Endothelial cell of umbilical vein (primary cell): ENCODE measurements around the gene NLGN1. TPM values are rescaled to one million over a fixed set of nuclear protein-coding genes. Genes with fewer than 3 reads are reported as not detected.

Source experiments
- BruUV-seq: library from RNA; stranded (reverse); fragments of 400-500 nt; replicated peaks from 2 replicates; lab custom pipeline; 2021; lab: Mats Ljungman, UMichigan
- CTCF ChIA-PET: fragments of 300-600, 350-600 bp; sonication (Branson Sonifier 250); formaldehyde crosslinking; loops from one replicate; lab custom pipeline; 2021; ENCODE audit warnings: antibody characterized with exemption, inconsistent platforms; lab: Charles Lee
- POLR2A ChIA-PET: fragments of 300-600, 350-600 bp; sonication (Branson Sonifier 250); formaldehyde crosslinking; loops from one replicate; lab custom pipeline; 2021; ENCODE audit warnings: antibody characterized with exemption, inconsistent platforms; lab: Charles Lee
- DNase-seq: peaks from one replicate; pipeline ENCODE4 v3.0.0-alpha.2; 2011; ENCODE audit warnings: low read depth, low spot score
- FAIRE-seq: peaks from 2 replicates; lab custom pipeline; 2011; peaks lifted over from hg19 to GRCh38; lab: Jason Lieb, UNC
- H2AFZ ChIP-seq: 2 replicates; pipeline ENCODE4 v1.6.0; 2012; ENCODE audit warnings: low read depth, low read length, control low read depth, inconsistent platforms
- H3K27ac ChIP-seq: 2 replicates; pipeline ENCODE4 v1.5.1; 2011; ENCODE audit warnings: low read depth, mild to moderate bottlenecking, control low read depth, low read length, moderate library complexity; ENCODE audit not compliant: insufficient read depth
- H3K27me3 ChIP-seq, 2 experiments: 2 replicates each; pipeline versions ENCODE4 v1.6.0 to v1.6.1; 2011; ENCODE audit warnings: low read length in 2 of 2, mixed read lengths in 1 of 2; ENCODE audit not compliant: control insufficient read depth in 2 of 2, insufficient read depth in 2 of 2
- H3K36me3 ChIP-seq, 2 experiments: 2 replicates in 1 of 2; 3 replicates in 1 of 2; pipeline ENCODE4 v1.5.1; 2011; ENCODE audit warnings: low read length in 2 of 2, mild to moderate bottlenecking in 1 of 2, moderate library complexity in 1 of 2; ENCODE audit not compliant: control insufficient read depth in 2 of 2, insufficient read depth in 2 of 2; ENCODE audit errors: extremely low read depth in 1 of 2
- H3K4me1 ChIP-seq: 3 replicates; pipeline ENCODE4 v1.5.1; 2011; ENCODE audit warnings: mild to moderate bottlenecking, low read length; ENCODE audit not compliant: control insufficient read depth, insufficient read depth; ENCODE audit errors: extremely low read depth
- H3K4me2 ChIP-seq: 2 replicates; pipeline ENCODE4 v1.6.1; 2011; ENCODE audit warnings: low read length, control low read depth, mixed read lengths; ENCODE audit not compliant: insufficient read depth
- H3K4me3 ChIP-seq, 3 experiments: fragments of 200-600 bp in 1 of 3; sonication (generic), shearing (Covaris generic) in 1 of 3; replicated peaks in 1 of 3; 2 replicates each; pipeline ENCODE4 v1.5.1; 2011 to 2016; ENCODE audit warnings: control low read depth in 3 of 3, low read length in 3 of 3, mild to moderate bottlenecking in 2 of 3, inconsistent platforms in 1 of 3, low read depth in 1 of 3, moderate library complexity in 1 of 3; ENCODE audit not compliant: insufficient read depth in 1 of 3
- H3K79me2 ChIP-seq: 2 replicates; pipeline ENCODE4 v1.6.0; 2012; ENCODE audit warnings: low read length, inconsistent platforms; ENCODE audit not compliant: control insufficient read depth, insufficient read depth
- H3K9ac ChIP-seq: replicated peaks from 2 replicates; pipeline ENCODE3; 2011; ENCODE audit warnings: low read length, control low read depth; ENCODE audit not compliant: insufficient read depth; ENCODE audit errors: extremely low read depth
- H3K9me1 ChIP-seq: replicated peaks from 3 replicates; pipeline ENCODE4 v1.6.0; 2011; ENCODE audit warnings: mild to moderate bottlenecking, low read length; ENCODE audit not compliant: control insufficient read depth, insufficient read depth; ENCODE audit errors: extremely low read depth
- H3K9me3 ChIP-seq: replicated peaks from 2 replicates; pipeline ENCODE4 v1.5.1; 2012; ENCODE audit warnings: low read length, inconsistent platforms; ENCODE audit not compliant: control insufficient read depth, insufficient read depth
- H4K20me1 ChIP-seq: replicated peaks from 2 replicates; pipeline ENCODE3; 2011; ENCODE audit warnings: mild to moderate bottlenecking, low read length; ENCODE audit not compliant: control insufficient read depth, insufficient read depth; ENCODE audit errors: extremely low read depth
- EZH2 ChIP-seq: IDR thresholded peaks from 2 replicates; pipeline ENCODE4 v1.6.1; 2012; ENCODE audit warnings: borderline replicate concordance, low read depth, mild to moderate bottlenecking, moderate library complexity, low read length, inconsistent platforms; ENCODE audit not compliant: severe bottlenecking
- FOS ChIP-seq: IDR thresholded peaks from 2 replicates; pipeline ENCODE4 v1.6.1; 2011; ENCODE audit warnings: mild to moderate bottlenecking, low read length, moderate library complexity, borderline replicate concordance; ENCODE audit not compliant: insufficient read depth
- GATA2 ChIP-seq: IDR thresholded peaks from 2 replicates; pipeline ENCODE4 v1.7.0; 2011; ENCODE audit warnings: low read depth, mild to moderate bottlenecking, moderate library complexity, mixed read lengths, low read length; ENCODE audit not compliant: insufficient read length, insufficient read depth
- JUN ChIP-seq: IDR thresholded peaks from 2 replicates; pipeline ENCODE4 v1.6.1; 2011; ENCODE audit warnings: borderline replicate concordance, low read depth; ENCODE audit not compliant: insufficient read length, insufficient read depth
- MYC ChIP-seq: IDR thresholded peaks from one replicate; pipeline ENCODE4 v1.6.1; 2011; ENCODE audit warnings: mild to moderate bottlenecking, low read depth, low read length
- POLR2A ChIP-seq: IDR thresholded peaks from 2 replicates; pipeline ENCODE4 v1.6.1; 2012; ENCODE audit warnings: low read depth, mild to moderate bottlenecking, control low read depth, low read length
- POLR2AphosphoS5 ChIP-seq: IDR thresholded peaks from 2 replicates; pipeline ENCODE4 v1.6.1; 2012; ENCODE audit warnings: low read depth, mild to moderate bottlenecking, control low read depth, low read length, moderate library complexity; ENCODE audit not compliant: insufficient read depth
- dilution Hi-C: fragments of 300-500 bp; cut with MboI; formaldehyde crosslinking; loops from one replicate; pipeline ENCODE4 v1.15.0; 2019; ENCODE audit warnings: low sequenced_read_pairs; ENCODE audit not compliant: extremely low pct_ligation_motif_present
- intact Hi-C: fragments of 100-400 bp; cut with micrococcal nuclease; formaldehyde crosslinking; loops from one replicate; pipeline ENCODE4 v1.10.0; 2022
- polyA plus RNA-seq, 4 experiments: library from polyadenylated mRNA; depleted of rRNA in 3 of 4; stranded (reverse) in 3 of 4; unstranded in 1 of 4; fragments of >200 nt; gene quantifications; 2 replicates each; pipeline versions ENCODE4 v1.2.1 to v1.2.3, GENCODE V29; 2011 to 2012; ENCODE audit warnings: missing spikeins in 1 of 4
- total RNA-seq: library from RNA; stranded (reverse); gene quantifications from 2 replicates; pipeline ENCODE4 v1.2.3, GENCODE V29; 2021
- TF ChIP-seq, protein P1 (sequence below), 2 donors: IDR thresholded peaks; 1 replicate in 1 of 2; 2 replicates in 1 of 2; pipeline ENCODE4 v1.5.1; 2011; ENCODE audit warnings: low read length in 2 of 2, mild to moderate bottlenecking in 2 of 2, moderate library complexity in 2 of 2, control low read depth in 1 of 2, inconsistent platforms in 1 of 2, low read depth in 1 of 2; ENCODE audit not compliant: insufficient read depth in 1 of 2; ENCODE audit errors: extremely low read depth in 1 of 2
- TF ChIP-seq, protein P2 (sequence below): IDR thresholded peaks from 2 replicates; pipeline ENCODE4 v1.6.1; 2011; ENCODE audit not compliant: insufficient read depth, insufficient read length

NLGN1 gene
- total and polyA plus RNA-seq, 2 donors (not counting 3 experiments of a cell fraction or from before 2014, with no cell fraction given) = 7.9 to 16.3 TPM

DNA sequence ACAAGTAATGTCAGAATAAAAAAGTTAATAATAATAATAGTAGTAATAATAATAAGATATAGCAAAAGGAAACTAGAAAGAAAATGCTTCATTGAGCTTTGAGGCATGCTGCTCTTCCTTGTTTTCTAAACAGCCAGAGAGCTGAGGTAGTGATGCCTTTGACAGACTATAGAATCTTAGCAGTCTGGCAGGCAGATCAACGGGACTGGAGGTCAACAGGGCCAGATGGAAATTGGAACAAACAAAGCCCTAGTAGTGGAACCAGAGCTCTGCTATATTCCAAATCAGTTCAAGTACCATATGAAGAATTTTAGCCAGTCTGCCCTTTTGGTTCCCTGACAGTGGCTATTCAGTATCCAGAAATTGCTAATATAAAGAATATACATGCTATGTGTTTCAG is 278.6 kb downstream of the NLGN1 start:
- POLR2A ChIA-PET = no interaction called here
- dilution Hi-C loops = no loop called here
- BruUV-seq = no TSS peak

DNA sequence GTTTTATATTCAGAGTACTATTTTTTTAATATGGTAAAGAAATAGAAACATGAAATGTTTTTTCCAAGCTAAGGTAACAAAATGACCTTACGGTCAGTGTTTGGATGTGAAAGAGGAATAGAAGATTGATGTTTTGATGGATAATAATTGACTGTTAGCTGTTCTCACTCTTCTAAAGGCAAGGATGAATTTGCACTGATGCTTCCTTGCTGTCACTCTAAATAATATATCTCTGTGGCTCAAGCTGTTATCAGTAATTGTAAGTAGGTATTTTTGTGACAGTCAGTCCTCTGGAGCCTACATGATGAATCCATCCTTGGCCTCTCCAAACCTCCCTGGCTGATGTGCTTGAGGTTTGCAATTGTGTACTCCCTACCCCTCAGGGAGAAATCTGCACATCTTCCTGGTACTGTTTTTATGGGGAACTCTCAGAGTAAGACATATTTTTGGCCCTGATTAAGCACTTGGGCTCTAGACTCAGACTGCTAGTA is 283.7 kb downstream of the NLGN1 start:
- no peak overlapping the region for H3K9ac ChIP-seq
- H3K27me3 ChIP-seq = no peaks in the 10 kb centered on the region
- no peak overlapping the region for H3K4me2 ChIP-seq
- no peak overlapping the region for H2AFZ ChIP-seq
- no TSS peak for BruUV-seq
- H3K9me3 ChIP-seq = no peaks in the 10 kb centered on the region
- POLR2A ChIA-PET = no interaction called here
- TF ChIP-seq JUN = no peak
- TF ChIP-seq, protein P1, sequence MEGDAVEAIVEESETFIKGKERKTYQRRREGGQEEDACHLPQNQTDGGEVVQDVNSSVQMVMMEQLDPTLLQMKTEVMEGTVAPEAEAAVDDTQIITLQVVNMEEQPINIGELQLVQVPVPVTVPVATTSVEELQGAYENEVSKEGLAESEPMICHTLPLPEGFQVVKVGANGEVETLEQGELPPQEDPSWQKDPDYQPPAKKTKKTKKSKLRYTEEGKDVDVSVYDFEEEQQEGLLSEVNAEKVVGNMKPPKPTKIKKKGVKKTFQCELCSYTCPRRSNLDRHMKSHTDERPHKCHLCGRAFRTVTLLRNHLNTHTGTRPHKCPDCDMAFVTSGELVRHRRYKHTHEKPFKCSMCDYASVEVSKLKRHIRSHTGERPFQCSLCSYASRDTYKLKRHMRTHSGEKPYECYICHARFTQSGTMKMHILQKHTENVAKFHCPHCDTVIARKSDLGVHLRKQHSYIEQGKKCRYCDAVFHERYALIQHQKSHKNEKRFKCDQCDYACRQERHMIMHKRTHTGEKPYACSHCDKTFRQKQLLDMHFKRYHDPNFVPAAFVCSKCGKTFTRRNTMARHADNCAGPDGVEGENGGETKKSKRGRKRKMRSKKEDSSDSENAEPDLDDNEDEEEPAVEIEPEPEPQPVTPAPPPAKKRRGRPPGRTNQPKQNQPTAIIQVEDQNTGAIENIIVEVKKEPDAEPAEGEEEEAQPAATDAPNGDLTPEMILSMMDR (IDR thresholded peaks at IDR 0.05; ENCODE audit: extremely low read depth in 1 of 2, insufficient read depth in 1 of 2, low read depth in 1 of 2, low read length in 2 of 2) = no peak
- TF ChIP-seq MYC = no peak
- no peak for TF ChIP-seq GATA2
- TF ChIP-seq POLR2A = no peak
- no peak for TF ChIP-seq FOS
- TF ChIP-seq POLR2AphosphoS5 = no peak
- TF ChIP-seq EZH2 = no peak
- TF ChIP-seq, protein P2, sequence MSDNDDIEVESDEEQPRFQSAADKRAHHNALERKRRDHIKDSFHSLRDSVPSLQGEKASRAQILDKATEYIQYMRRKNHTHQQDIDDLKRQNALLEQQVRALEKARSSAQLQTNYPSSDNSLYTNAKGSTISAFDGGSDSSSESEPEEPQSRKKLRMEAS = no peak
- H3K27ac ChIP-seq = no peak overlapping the region
- H3K4me1 ChIP-seq = no peaks in the 10 kb centered on the region
- H3K36me3 ChIP-seq = no peaks in the 10 kb centered on the region
- H3K9me1 ChIP-seq = no peaks in the 10 kb centered on the region
- FAIRE-seq (no peak), DNase-seq (no peak)
- intact Hi-C loops (no loop called here), dilution Hi-C loops (no loop called here)
- no peaks in the 10 kb centered on the region for H4K20me1 ChIP-seq
- no peaks in the 10 kb centered on the region for H3K79me2 ChIP-seq
- CTCF ChIA-PET = no interaction called here
- H3K4me3 ChIP-seq = no peak overlapping the region

More for the DNA sequence above, 278.6 kb downstream of the NLGN1 start:
- Histone ChIP-seq H3K36me3 (no peaks in the 10 kb centered on the region), H3K4me2 (no peak overlapping the region), H3K9me3 (no peaks in the 10 kb centered on the region), H3K4me1 (no peaks in the 10 kb centered on the region), H3K9ac (no peak overlapping the region), H3K79me2 (no peaks in the 10 kb centered on the region), H3K4me3 (no peak overlapping the region), H4K20me1 (no peaks in the 10 kb centered on the region), H2AFZ (no peak overlapping the region), H3K27me3 (no peaks in the 10 kb centered on the region), H3K9me1 (no peaks in the 10 kb centered on the region), H3K27ac (no peak overlapping the region)
- CTCF ChIA-PET = no interaction called here
- FAIRE-seq = no peak
- intact Hi-C loops = no loop called here
- no peak for DNase-seq
- TF ChIP-seq GATA2 (no peak), MYC (no peak), POLR2A (no peak), FOS (no peak)
